Body of pancreas (tissue), 4 donors: ENCODE results near the gene BICRA.

ENCODE experiments used
- POLR2A ChIP-seq, 3 donors: fragments of 450-650 bp; IDR thresholded peaks; one replicate each; pipeline ENCODE4 v1.6.1; 2016; ENCODE audit warnings: antibody characterized with exemption in 3 of 3, mild to moderate bottlenecking in 2 of 3
- TF ChIP-seq, protein P1 (sequence below), 7 experiments: fragments of 450-650 bp in 4 of 7; fragments of 200-600 bp in 3 of 7; sonication (generic) in 3 of 7; IDR thresholded peaks; one replicate each; pipeline ENCODE4 v1.5.1; 2016 to 2019; ENCODE audit warnings: antibody characterized with exemption in 7 of 7

DNA sequence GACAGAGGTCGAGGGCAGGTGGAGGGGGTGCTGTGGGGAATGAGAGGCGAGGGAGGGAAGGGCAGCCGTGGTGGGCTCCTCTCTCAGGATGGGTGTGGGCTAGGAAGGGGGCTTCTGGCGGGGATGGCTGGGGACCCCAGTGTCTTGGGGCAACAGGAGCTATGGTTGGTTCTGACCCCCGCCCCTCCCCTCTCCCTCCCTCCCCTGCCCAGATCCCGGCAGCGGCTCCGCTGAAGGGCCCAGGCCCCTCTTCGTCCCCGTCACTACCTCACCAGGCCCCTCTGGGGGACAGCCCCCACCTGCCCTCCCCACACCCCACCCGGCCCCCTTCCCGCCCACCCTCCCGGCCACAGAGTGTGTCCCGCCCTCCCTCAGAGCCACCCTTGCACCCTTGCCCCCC lies 85.0 kb downstream of the BICRA start:
- TF ChIP-seq, protein P1, sequence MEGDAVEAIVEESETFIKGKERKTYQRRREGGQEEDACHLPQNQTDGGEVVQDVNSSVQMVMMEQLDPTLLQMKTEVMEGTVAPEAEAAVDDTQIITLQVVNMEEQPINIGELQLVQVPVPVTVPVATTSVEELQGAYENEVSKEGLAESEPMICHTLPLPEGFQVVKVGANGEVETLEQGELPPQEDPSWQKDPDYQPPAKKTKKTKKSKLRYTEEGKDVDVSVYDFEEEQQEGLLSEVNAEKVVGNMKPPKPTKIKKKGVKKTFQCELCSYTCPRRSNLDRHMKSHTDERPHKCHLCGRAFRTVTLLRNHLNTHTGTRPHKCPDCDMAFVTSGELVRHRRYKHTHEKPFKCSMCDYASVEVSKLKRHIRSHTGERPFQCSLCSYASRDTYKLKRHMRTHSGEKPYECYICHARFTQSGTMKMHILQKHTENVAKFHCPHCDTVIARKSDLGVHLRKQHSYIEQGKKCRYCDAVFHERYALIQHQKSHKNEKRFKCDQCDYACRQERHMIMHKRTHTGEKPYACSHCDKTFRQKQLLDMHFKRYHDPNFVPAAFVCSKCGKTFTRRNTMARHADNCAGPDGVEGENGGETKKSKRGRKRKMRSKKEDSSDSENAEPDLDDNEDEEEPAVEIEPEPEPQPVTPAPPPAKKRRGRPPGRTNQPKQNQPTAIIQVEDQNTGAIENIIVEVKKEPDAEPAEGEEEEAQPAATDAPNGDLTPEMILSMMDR (IDR thresholded peaks at IDR 0.05): no peak
- no peak for TF ChIP-seq POLR2A (IDR thresholded peaks at IDR 0.05)
